Activated naive CD4-positive, alpha-beta T cell treated with anti-CD3 and anti-CD28 coated beads, Interleukin-2, amount 10 ng/mL, durations not matched to agents 7 days and 5 days (primary cell): Measurements from ENCODE around the gene PHF23.

Source experiments
- CTCF ChIA-PET: fragments of 350-600 bp; sonication (Branson Sonifier 250); formaldehyde crosslinking; loops from one replicate; lab custom pipeline; 2021; ENCODE audit warnings: antibody characterized with exemption; lab: Charles Lee
- DNase-seq: peaks from one replicate; pipeline ENCODE4 v3.0.0-alpha.2; 2020
- H3K27ac Mint-ChIP-seq: one replicate; pipeline ENCODE4 v1.8.0; 2021; ENCODE audit warnings: mild to moderate bottlenecking, moderate library complexity, mixed read lengths
- H3K27me3 Mint-ChIP-seq: one replicate; pipeline ENCODE4 v1.8.0; 2021; ENCODE audit warnings: mild to moderate bottlenecking, mixed read lengths
- H3K36me3 Mint-ChIP-seq: one replicate; pipeline ENCODE4 v1.8.0; 2021; ENCODE audit warnings: mixed read lengths
- H3K4me1 Mint-ChIP-seq: one replicate; pipeline ENCODE4 v1.8.0; 2021; ENCODE audit warnings: mixed read lengths
- H3K4me3 Mint-ChIP-seq: one replicate; pipeline ENCODE4 v1.8.0; 2021; ENCODE audit warnings: mild to moderate bottlenecking, moderate library complexity, mixed read lengths
- H3K9me3 Mint-ChIP-seq: one replicate; pipeline ENCODE4 v1.8.0; 2021; ENCODE audit warnings: mixed read lengths

Gene PHF23

DNA sequence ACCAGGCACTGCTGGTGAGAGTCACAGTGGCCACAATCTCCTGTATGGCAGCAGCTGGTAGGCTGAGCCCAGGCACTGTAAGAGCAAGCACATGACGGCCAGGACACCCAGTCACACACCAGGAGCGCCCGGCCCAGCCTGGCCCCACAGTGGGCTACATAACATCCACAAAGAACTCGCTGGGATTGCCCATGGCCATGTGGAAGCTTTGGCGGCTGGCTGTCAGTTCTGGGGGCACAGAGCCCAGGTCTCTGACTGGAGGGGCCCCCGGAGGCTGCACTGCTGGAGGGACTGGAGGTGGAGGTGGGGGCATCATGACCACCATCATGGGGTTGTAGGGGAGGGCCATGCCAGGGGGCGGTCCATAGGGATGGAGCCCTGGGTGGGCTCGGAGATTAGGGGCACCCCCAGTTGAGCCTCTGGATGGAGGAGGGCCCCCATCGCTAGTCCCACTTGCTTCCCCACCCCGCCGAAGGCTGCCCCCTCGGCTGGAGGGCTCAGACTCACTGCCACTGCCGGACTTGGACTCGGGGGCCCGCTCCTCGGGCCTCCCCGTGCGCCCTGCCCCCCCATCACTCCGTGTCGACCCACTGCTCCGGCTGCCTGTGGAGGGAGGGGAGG lies 13.4 kb downstream of the PHF23 start:
- Mint-ChIP-seq H3K27me3 (no peaks in the 10 kb centered on the region), H3K27ac (no peak overlapping the region), H3K4me1 (peaks cover 16% of the 10 kb centered on the region), H3K9me3 (no peaks in the 10 kb centered on the region), H3K36me3 (peaks cover 56% of the 10 kb centered on the region), H3K4me3 (no peak overlapping the region)
- no peak for DNase-seq
- CTCF ChIA-PET: no interaction called here

DNA sequence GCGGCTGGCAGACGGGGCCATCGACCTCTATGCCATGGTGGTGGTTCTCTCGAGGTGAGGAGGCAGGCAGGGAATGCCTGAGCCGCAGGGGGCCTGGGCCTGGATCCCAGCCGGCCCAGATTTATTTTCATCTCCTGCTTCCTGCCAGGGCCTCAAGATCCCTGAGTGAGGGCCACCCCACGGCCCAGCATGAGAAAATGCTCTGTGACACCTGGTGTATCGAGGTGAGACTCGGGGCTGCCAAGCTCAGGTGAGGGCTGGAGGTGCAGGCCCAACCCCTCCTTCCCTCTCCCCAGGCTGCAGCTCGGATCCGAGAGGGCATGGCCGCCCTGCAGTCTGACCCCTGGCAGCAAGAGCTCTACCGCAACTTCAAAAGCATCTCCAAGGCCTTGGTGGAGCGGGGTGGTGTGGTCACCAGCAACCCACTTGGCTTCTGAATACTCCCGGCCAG lies 14.6 kb downstream of the PHF23 start:
- Mint-ChIP-seq H3K9me3 (no peaks in the 10 kb centered on the region), H3K36me3 (peaks cover 49% of the 10 kb centered on the region), H3K4me3 (no peak overlapping the region), H3K4me1 (peaks cover 25% of the 10 kb centered on the region), H3K27ac (no peak overlapping the region), H3K27me3 (peaks cover under 1% of the 10 kb centered on the region)
- CTCF ChIA-PET: no interaction called here
- no peak for DNase-seq

DNA sequence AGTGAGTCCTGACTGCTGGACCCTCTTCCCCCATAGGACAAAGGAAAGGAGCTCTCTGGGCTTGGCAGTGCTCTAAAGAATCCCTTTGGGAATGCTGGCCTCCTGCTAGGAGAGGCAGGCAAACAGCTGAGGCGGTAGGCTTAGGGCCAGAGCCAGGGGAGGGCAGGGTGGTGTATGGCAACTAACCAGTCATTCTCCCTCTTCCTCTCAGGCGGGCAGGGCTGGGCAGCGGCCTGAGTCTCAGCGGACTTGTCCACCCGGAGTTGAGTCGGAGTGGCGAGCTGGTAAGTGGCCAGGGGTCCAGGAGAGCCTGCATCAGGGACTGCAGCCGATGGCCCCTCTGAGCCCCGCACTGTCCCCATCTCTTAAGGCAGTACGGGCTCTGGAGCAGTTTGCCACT lies 15.1 kb downstream of the PHF23 start:
- CTCF ChIA-PET: no interaction called here
- Mint-ChIP-seq H3K36me3 (peaks cover 45% of the 10 kb centered on the region), H3K4me3 (no peak overlapping the region), H3K9me3 (no peaks in the 10 kb centered on the region), H3K27me3 (peaks cover 4% of the 10 kb centered on the region), H3K4me1 (peaks cover 31% of the 10 kb centered on the region), H3K27ac (no peak overlapping the region)
- no peak for DNase-seq

DNA sequence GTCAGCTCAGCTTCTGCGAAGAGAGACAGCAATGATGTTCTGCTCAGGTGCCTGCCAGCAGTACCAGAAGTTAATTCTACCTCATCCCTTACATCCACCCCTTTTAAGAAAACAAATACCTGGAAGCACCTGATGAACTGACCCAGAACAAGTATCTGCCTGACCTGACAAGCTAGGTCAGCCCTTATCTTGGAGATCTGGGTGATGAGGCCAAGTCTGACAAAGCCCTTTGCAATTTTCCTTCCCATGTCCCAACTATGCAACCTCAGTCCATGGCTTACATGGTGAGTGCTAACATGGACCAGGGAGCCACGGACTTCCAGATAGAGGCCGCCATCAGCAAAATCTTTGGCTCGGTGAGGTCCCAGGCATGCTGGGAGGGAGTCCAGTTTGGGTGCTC lies 15.9 kb downstream of the PHF23 start:
- peaks cover 37% of the 10 kb centered on the region for H3K4me1 Mint-ChIP-seq
- H3K36me3 Mint-ChIP-seq: peaks cover 41% of the 10 kb centered on the region
- CTCF ChIA-PET: interaction anchor here (0.5 kb wide), 1 partner anchor 169 kb away, joined by 3 read pairs; no protein-coding TSS in a partner anchor
- no peak overlapping the region for H3K27ac Mint-ChIP-seq
- H3K27me3 Mint-ChIP-seq: peaks cover 8% of the 10 kb centered on the region
- no peak for DNase-seq
- H3K4me3 Mint-ChIP-seq: no peak overlapping the region
- H3K9me3 Mint-ChIP-seq: no peaks in the 10 kb centered on the region

DNA sequence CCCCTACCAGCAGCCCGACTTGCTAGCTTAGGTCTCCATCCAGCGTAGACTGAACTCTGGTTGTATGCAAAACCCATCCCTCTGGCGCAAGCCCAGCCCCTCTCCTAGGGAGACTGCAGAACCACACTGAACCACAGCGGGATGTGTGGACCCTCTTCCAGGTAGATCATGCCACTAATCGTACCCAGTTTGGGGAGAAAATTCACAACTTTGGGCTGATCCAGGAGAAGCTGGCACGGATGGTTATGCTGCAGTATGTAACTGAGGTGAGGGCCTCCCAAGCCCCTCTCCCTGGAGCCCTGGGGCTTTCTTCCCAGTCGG lies 16.3 kb downstream of the PHF23 start:
- CTCF ChIA-PET: no interaction called here
- peaks cover 38% of the 10 kb centered on the region for H3K36me3 Mint-ChIP-seq
- no peak for DNase-seq

DNA sequence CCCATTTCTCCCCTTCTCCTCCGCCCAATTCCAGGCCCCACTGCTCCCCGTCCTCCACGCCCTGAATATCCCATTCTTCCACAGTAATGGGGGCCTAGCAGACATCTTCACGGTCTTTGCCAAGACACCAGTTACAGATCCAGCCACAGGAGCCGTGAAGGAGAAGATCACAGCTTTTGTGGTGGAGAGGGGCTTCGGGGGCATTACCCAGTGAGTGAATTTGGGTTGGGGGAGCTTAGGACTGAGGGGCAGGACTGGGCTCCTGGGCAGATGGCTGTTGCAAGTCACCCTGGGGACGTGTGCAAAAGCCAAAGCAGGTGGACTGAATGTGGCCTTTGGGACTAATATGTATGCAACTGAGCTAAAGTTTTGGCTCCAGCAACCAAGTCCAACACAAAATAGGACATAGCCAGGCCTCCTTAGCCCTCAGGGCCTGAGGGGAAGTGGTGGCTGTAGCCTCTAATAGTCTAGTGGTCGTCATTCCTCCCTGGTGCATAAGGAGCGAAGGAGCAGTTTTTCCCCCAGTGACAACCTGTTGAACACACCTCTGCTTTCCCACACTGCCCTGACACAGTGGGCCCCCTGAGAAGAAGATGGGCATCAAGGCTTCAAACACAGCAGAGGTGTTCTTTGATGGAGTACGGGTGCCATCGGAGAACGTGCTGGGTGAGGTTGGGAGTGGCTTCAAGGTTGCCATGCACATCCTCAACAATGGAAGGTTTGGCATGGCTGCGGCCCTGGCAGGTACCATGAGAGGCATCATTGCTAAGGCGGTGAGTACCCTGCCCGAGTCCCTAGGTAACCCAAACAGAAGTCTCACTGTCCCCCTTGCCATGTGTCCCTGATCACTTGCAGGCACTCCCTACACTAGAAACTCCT lies 16.9 kb downstream of the PHF23 start:
- CTCF ChIA-PET: interaction anchor here (2.3 to 4.5 kb wide), 2 partner anchors 16 to 74 kb away, joined by 10 to 34 read pairs; partner anchors contain the start of gene PHF23
- peaks cover 42% of the 10 kb centered on the region for H3K4me1 Mint-ChIP-seq
- no peak overlapping the region for H3K27ac Mint-ChIP-seq
- peaks cover 36% of the 10 kb centered on the region for H3K36me3 Mint-ChIP-seq
- no peak for DNase-seq
- H3K27me3 Mint-ChIP-seq: peaks cover 8% of the 10 kb centered on the region
- H3K9me3 Mint-ChIP-seq: no peaks in the 10 kb centered on the region
- H3K4me3 Mint-ChIP-seq: no peak overlapping the region

More for the DNA sequence above, 16.3 kb downstream of the PHF23 start:
- peaks cover 8% of the 10 kb centered on the region for H3K27me3 Mint-ChIP-seq
- H3K9me3 Mint-ChIP-seq: no peaks in the 10 kb centered on the region
- H3K4me3 Mint-ChIP-seq: no peak overlapping the region
- peaks cover 38% of the 10 kb centered on the region for H3K4me1 Mint-ChIP-seq
- H3K27ac Mint-ChIP-seq: no peak overlapping the region

DNA sequence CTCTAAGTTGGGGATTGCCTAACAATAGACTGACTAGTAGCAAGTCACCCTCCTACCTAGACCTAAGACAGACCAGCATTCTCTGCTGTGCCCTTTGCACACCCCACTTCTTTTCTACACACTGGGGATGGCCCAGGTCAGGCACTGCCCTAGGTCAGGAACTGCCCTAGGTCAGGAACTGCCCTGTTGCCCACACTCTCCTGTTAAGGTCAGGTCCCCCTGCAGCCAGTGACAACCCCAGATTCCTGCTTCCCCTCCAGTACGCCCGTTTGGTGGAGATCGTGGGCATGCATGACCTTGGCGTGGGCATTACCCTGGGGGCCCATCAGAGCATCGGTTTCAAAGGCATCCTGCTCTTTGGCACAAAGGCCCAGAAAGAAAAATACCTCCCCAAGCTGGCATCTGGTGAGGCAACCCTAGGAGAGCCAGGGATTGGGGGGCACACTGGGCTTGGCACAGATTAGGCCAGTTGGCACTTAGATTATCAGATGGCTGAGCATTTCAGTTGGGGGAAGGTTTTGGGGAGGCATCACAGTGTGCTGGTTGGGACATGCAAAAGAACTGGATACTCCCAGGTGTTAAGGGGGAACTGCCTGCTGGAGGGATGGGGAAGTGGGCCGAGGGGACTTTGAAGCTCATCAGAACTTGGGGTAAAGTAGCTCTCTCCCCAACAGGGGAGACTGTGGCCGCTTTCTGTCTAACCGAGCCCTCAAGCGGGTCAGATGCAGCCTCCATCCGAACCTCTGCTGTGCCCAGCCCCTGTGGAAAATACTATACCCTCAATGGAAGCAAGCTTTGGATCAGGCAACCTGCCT lies 17.8 kb downstream of the PHF23 start:
- no peak for DNase-seq
- H3K27me3 Mint-ChIP-seq: peaks cover 8% of the 10 kb centered on the region
- CTCF ChIA-PET: interaction anchor here (0.7 to 4.5 kb wide), 9 partner anchors 9 to 75 kb away, joined by 3 to 34 read pairs (median 4); partner anchors contain the start of genes GABARAP and PHF23
- no peaks in the 10 kb centered on the region for H3K9me3 Mint-ChIP-seq
- H3K4me1 Mint-ChIP-seq: peaks cover 47% of the 10 kb centered on the region
- H3K4me3 Mint-ChIP-seq: peak overlapping the region; percentile 94
- H3K27ac Mint-ChIP-seq: peak overlapping the region; percentile 73
- H3K36me3 Mint-ChIP-seq: peaks cover 33% of the 10 kb centered on the region

DNA sequence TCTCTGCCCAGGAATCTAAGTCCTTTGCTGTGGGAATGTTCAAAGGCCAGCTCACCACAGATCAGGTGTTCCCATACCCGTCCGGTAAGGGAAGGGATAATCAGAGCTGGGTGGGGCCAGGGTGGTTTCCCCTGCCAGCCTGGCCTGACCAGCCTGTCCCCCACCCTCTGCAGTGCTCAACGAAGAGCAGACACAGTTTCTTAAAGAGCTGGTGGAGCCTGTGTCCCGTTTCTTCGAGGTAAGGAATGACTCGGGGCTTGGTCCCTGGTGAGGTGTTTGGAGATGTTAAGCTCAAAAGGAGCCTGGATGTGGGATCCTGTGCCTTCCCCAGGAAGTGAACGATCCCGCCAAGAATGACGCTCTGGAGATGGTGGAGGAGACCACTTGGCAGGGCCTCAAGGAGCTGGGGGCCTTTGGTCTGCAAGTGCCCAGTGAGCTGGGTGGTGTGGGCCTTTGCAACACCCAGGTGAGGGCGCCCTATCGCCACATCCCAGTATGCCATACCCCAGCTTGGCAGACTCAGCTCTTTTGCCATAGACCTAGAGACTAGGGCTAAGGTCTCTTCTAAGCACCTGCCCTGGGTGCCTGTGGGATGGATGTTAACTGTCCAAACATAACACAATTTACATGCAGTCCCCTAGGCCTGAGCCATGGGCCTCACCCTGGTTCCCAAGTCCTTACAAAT lies 18.5 kb downstream of the PHF23 start:
- Mint-ChIP-seq H3K9me3 (no peaks in the 10 kb centered on the region), H3K27ac (peak overlapping the region; percentile 90), H3K4me3 (peak overlapping the region; percentile 94), H3K27me3 (peaks cover 13% of the 10 kb centered on the region), H3K4me1 (peaks cover 55% of the 10 kb centered on the region), H3K36me3 (peaks cover 31% of the 10 kb centered on the region)
- CTCF ChIA-PET: interaction anchor here (0.7 to 4.5 kb wide), 10 partner anchors 10 to 109 kb away, joined by 3 to 34 read pairs (median 4); partner anchors contain the start of genes GABARAP and PHF23
- peak; percentile 77 for DNase-seq

DNA sequence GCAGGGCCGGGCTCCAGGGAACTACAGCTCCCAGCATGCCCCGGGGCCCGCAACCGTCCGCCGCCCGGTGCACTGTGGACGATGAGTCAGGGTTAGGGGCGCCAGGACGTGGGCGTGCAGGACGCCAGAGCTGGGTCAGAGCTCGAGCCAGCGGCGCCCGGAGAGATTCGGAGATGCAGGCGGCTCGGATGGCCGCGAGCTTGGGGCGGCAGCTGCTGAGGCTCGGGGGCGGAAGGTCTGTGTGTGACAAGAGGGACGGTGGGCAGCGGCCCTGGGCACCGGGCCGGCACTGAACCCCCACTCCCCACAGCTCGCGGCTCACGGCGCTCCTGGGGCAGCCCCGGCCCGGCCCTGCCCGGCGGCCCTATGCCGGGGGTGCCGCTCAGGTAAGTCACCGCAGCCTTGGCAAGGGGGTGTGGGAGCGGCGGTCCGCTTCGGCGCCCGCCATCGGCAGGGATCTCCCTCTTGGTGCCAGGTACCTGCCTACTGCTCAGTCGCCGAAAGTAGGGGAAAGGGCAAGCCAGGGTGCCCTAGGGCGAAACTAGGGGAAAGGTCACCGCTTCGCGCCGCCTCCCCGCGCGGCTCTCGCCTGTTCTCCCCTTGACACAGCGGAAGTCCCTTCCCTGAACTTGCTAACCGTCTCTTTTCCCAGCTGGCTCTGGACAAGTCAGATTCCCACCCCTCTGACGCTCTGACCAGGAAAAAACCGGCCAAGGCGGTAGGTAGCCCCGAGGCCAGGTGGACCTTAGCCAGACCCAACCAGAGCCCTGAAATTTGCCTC lies 19.3 kb downstream of the PHF23 start, which contains the start of the genes ACADVL and DLG4:
TSS of gene ACADVL (plus strand) at position 127 of the 781 bp plus-strand sequence. CDS start at position 174, 47 bp downstream.
TSS of gene DLG4 (minus strand) at position 25 of the 781 bp plus-strand sequence.
- Mint-ChIP-seq H3K4me1 (peaks cover 62% of the 10 kb centered on the region), H3K9me3 (no peaks in the 10 kb centered on the region), H3K4me3 (peak within 1 kb of the TSS; percentile 94), H3K27ac (peak within 1 kb of the TSS; percentile 90), H3K36me3 (peaks cover 30% of the 10 kb centered on the region), H3K27me3 (peaks cover 13% of the 10 kb centered on the region)
- CTCF ChIA-PET: interaction anchor here (1.0 to 4.5 kb wide), 7 partner anchors 10 to 76 kb away, joined by 3 to 34 read pairs (median 5); partner anchors contain the start of genes GABARAP and PHF23
- peak; percentile 86 for DNase-seq

DNA sequence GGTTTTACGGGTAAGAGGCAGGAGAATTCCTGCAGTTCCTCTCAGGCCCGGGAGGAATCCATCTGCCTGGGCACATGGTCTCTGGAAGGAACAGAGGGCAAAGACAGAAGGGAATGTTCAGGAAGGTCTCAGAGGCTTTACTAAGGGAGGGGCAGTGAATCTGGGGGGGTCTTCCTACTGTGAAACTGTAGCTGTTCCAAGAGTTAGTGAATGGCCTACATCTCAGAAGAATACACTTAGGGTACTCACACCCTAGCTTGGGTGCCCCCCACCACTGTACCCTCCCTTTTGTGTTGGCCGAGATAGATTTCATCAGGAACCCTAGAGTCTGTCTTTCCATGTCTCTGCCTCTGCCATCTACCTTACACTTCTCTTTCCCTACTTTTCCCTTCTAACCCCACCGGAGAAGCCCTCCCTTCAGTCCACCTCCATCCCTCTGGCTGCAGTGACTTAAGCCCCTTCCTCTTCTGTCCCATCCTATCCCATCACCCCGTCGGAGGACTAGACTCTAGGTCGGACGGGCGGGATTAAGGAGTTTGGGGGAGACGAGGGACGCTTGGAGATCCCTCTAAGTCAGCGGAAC lies 19.9 kb downstream of the PHF23 start:
- DNase-seq: no peak
- H3K27ac Mint-ChIP-seq: peak overlapping the region; percentile 90
- H3K4me1 Mint-ChIP-seq: peaks cover 69% of the 10 kb centered on the region
- CTCF ChIA-PET: interaction anchor here (2.9 to 4.5 kb wide), 2 partner anchors 22 to 77 kb away, joined by 17 to 34 read pairs; partner anchors contain the start of gene GABARAP
- peak overlapping the region; percentile 94 for H3K4me3 Mint-ChIP-seq
- H3K9me3 Mint-ChIP-seq: no peaks in the 10 kb centered on the region
- H3K27me3 Mint-ChIP-seq: peaks cover 14% of the 10 kb centered on the region
- peaks cover 27% of the 10 kb centered on the region for H3K36me3 Mint-ChIP-seq

DNA sequence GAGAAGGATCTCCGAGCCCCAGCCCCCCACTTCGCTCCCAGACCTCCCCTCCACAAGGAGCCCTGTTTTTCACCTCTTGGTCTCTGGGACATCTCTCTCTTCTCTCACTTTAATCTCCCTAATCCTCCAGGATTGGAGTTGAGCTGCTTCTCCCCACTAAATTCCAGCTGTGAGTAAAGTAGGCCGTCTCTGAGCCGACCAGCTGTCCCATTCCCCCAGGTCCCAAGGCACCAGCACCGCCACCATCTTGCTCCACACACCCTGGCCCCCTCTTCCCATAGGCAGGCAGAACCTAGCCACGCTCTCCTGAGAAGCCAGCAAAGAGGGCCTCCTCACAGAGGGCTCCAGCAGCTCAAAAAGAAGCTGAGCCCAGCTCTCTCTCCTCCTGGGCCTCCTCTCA lies 20.5 kb downstream of the PHF23 start:
- peaks cover 75% of the 10 kb centered on the region for H3K4me1 Mint-ChIP-seq
- CTCF ChIA-PET: interaction anchor here (2.9 to 4.5 kb wide), 2 partner anchors 23 to 78 kb away, joined by 17 to 34 read pairs; partner anchors contain the start of gene GABARAP
- H3K4me3 Mint-ChIP-seq: peak overlapping the region; percentile 94
- no peaks in the 10 kb centered on the region for H3K9me3 Mint-ChIP-seq
- DNase-seq: no peak
- H3K36me3 Mint-ChIP-seq: peaks cover 23% of the 10 kb centered on the region
- H3K27me3 Mint-ChIP-seq: peaks cover 20% of the 10 kb centered on the region
- H3K27ac Mint-ChIP-seq: peak overlapping the region; percentile 45

DNA sequence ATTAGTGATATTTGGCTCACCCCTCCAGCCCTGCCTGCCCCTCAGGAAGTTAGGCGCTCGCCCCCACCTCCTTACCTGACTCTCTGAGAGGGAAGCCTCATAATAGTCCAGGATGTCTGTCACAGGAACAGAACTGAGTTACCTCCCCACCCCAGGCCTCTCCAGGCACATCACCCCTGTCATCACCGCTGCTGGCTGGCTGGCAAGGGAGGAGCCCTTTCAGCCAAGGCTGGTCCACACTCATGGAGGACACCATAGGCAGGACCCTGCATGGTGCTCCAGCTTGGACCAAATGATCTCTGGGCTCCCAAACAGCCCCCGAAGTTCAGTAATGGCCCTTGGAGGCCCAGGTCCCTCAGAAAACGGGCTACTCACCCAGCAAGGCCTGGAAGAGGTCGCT lies 21.1 kb downstream of the PHF23 start:
- H3K4me1 Mint-ChIP-seq: peaks cover 80% of the 10 kb centered on the region
- H3K27ac Mint-ChIP-seq: peak overlapping the region; percentile 74
- no peak for DNase-seq
- H3K27me3 Mint-ChIP-seq: peaks cover 26% of the 10 kb centered on the region
- no peaks in the 10 kb centered on the region for H3K9me3 Mint-ChIP-seq
- CTCF ChIA-PET: interaction anchor here (4.5 kb wide), 1 partner anchor 78 kb away, joined by 34 read pairs; no protein-coding TSS in a partner anchor
- peak overlapping the region; percentile 72 for H3K4me3 Mint-ChIP-seq
- H3K36me3 Mint-ChIP-seq: peaks cover 17% of the 10 kb centered on the region
